BE2C (cell line): Measurements from ENCODE around the gene GABRD.

Experiments
- DNase-seq: peaks from one replicate; pipeline ENCODE4 v3.0.0-alpha.2; 2020
- H3K27me3 ChIP-seq: fragments of 250-450 bp; sonication (Bioruptor Pico); 2 replicates; pipeline ENCODE4 v1.5.1; 2020; ENCODE audit warnings: mild to moderate bottlenecking
- H3K36me3 ChIP-seq: fragments of 250-450 bp; sonication (Bioruptor Pico); 2 replicates; pipeline ENCODE4 v1.5.1; 2020; ENCODE audit warnings: mild to moderate bottlenecking
- H3K4me1 ChIP-seq: fragments of 250-450 bp; sonication (Bioruptor Pico); 2 replicates; pipeline ENCODE4 v1.5.1; 2020
- H3K4me3 ChIP-seq: 2 replicates; pipeline ENCODE4 v1.5.1; 2011; ENCODE audit warnings: low read depth, low read length
- H3K9me3 ChIP-seq: fragments of 250-450 bp; sonication (Bioruptor Pico); 2 replicates; pipeline ENCODE4 v1.5.1; 2020
- TF ChIP-seq, protein P1 (sequence below): IDR thresholded peaks from 2 replicates; pipeline ENCODE4 v1.5.1; 2012; ENCODE audit warnings: mild to moderate bottlenecking, low read depth, low read length

The GABRD gene

DNA sequence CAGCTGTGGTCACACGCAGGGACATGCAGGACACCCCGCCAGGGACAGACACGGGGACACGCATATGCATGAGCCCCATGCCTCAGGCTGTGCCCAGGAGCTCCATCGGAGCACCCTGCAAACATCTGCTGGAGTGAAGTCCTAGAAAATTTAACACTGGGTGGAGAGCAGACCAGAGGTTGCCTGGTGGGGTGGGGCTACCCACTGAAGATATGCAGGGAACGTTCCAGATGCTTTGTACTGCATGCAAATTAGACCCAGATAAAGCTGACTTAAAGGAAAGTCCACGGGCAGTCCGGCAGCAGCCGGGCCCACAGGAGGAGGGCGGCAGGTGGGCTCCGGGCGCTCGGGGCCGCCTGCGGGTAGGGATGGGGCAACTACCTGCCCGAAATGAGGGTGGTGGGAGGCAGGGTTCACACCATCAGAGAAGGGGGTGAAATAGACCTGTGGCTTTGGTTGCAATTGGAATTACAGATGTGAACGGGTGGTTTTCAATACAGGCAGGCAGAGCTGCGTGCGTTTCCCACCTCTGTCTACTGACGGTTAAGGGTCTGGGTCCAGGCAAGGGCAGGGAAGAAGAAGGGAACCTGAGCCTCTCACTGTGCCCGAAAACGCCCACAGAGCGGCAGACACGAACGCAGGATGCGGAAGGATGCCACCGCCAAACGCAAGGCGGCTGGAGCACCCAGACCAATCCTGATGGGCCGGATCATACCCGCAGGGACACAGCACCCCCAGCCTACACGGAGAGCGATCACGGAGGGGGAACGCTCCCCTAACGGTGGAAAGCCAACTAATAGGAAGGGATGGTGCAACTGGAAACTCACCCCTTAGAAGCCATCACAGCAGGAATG, 36.5 kb upstream of the GABRD start:
- Histone ChIP-seq H3K4me3 (no peak overlapping the region), H3K4me1 (no peaks in the 10 kb centered on the region), H3K27me3 (peaks cover 15% of the 10 kb centered on the region), H3K9me3 (no peaks in the 10 kb centered on the region; the same call in none of the 2 replicates), H3K36me3 (no peaks in the 10 kb centered on the region)
- TF ChIP-seq, protein P1, sequence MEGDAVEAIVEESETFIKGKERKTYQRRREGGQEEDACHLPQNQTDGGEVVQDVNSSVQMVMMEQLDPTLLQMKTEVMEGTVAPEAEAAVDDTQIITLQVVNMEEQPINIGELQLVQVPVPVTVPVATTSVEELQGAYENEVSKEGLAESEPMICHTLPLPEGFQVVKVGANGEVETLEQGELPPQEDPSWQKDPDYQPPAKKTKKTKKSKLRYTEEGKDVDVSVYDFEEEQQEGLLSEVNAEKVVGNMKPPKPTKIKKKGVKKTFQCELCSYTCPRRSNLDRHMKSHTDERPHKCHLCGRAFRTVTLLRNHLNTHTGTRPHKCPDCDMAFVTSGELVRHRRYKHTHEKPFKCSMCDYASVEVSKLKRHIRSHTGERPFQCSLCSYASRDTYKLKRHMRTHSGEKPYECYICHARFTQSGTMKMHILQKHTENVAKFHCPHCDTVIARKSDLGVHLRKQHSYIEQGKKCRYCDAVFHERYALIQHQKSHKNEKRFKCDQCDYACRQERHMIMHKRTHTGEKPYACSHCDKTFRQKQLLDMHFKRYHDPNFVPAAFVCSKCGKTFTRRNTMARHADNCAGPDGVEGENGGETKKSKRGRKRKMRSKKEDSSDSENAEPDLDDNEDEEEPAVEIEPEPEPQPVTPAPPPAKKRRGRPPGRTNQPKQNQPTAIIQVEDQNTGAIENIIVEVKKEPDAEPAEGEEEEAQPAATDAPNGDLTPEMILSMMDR: no peak
- no peak for DNase-seq

DNA sequence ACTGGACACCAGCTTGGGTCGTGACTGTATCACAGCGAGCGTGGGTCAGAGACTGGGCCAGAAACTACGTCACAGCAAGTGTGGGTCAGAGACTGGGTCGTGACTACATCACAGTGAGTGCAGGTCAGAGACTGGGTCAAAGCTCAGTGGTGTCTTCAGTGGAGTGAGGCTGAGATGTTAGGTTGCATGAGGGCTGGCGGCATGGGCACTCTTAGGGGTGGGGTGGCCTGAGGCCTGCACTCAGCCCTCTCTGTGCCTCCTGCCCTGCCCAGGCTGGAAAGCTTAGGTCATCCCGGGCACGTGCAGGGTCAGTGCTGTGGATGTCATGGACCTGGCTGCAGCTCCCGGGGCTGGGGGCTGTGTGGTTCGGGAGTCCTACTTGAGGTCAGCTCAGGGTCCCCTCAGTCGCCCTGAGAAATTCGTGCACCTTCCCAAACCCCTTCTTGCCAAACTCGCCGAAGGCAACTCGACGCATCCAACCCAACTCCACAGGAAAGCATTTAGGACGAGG, 34.5 kb upstream of the GABRD start:
- no peak for DNase-seq
- TF ChIP-seq, protein P1: no peak
- peaks cover 28% of the 10 kb centered on the region for H3K27me3 ChIP-seq
- H3K36me3 ChIP-seq: no peaks in the 10 kb centered on the region
- no peaks in the 10 kb centered on the region; the same call in none of the 2 replicates for H3K9me3 ChIP-seq
- no peaks in the 10 kb centered on the region for H3K4me1 ChIP-seq
- no peak overlapping the region for H3K4me3 ChIP-seq

DNA sequence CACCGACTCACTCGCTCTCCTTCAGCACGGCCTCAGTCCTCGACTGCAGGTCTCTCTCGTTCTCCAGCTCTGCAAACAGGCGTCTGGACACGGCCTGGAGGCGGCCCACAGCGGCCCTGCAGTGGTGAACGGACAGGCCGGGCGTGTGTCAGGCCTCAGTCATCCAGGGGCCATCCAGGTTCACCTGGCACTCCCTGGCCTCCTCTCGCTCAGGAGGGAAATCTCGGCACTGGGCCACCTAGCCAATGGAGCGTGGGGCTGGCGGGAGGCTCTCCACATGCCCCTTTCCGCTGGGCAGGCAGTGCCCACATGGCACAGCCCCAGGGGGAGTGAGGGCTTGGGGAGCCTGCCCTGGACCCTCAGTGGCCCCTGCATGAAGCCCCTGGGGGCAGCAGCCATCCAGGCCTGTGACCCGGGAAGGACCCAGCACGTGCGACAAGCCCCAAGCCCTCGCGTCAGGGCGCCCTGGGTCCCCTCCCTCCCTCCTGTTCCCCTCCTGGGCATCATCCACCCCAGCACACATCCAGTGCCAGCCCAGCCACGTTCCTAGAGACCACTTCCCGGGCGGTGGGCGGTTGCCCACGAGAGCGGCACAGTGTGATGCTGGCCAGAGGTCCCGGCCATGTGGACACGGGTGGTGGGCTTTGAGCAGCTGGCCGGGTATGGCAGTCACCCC, 33.6 kb upstream of the GABRD start:
- TF ChIP-seq, protein P1: no peak
- Histone ChIP-seq H3K4me1 (no peaks in the 10 kb centered on the region), H3K27me3 (peaks cover 32% of the 10 kb centered on the region), H3K9me3 (no peaks in the 10 kb centered on the region; the same call in none of the 2 replicates), H3K36me3 (no peaks in the 10 kb centered on the region), H3K4me3 (no peak overlapping the region)
- no peak for DNase-seq

DNA sequence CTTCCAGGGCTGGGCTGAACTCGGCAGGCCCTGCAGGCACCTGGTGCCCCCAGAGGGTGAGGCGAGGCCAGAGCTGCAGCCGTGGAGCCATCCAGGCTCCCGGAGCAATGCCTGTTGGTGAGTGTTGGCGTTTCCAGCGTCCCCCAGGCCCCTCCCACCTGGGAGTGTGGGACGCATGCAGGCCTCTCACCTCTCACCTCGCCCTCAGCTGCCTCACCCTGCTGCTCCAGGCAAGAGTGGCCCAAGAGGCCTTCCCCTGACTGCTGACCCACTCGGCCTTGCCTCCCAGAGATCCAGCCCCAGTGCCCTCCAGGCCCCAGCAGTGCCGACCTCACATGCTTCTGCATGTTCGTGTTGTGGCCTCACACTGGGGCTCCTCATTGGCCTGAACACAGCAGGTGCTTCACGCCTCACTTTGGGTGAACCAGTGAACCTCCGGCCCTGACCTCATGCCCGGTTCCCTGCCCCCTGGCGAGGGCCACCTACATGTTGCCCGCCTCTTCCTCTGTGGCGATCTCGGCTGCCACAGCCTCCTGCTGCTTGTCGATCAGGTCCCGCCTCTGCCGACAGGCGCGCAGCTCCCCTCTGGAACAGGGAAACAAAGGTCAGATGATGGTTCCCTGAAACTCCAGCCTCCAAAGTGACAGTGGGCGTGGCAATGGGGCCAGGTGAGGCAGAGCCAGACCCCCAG, 32.5 kb upstream of the GABRD start:
- TF ChIP-seq, protein P1: no peak
- Histone ChIP-seq H3K36me3 (no peaks in the 10 kb centered on the region), H3K27me3 (peaks cover 32% of the 10 kb centered on the region), H3K4me3 (no peak overlapping the region), H3K4me1 (no peaks in the 10 kb centered on the region), H3K9me3 (no peaks in the 10 kb centered on the region; the same call in none of the 2 replicates)
- no peak for DNase-seq

DNA sequence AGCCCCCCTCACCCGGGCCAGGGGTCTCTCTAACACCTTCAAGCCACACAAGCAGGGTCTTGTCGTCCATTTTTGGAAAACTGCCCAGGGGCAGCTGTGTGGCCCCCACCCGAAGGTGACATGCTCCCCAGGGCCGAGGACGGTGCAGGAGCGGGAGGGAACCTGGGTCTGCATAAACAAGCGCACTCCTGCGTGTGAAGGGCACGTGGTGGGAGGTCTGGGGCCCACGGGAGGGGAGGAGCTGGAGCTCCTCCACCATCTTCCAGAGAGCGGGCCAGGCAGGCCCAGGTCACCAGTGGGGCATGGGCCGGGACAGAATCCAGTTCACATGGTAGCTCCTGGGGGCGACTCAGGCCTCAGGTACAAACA, 32.0 kb upstream of the GABRD start:
- peaks cover 32% of the 10 kb centered on the region for H3K27me3 ChIP-seq

More for the DNA sequence above, 32.0 kb upstream of the GABRD start:
- H3K4me3 ChIP-seq: no peak overlapping the region
- no peaks in the 10 kb centered on the region; the same call in none of the 2 replicates for H3K9me3 ChIP-seq
- no peak for DNase-seq
- TF ChIP-seq, protein P1: no peak
- H3K4me1 ChIP-seq: no peaks in the 10 kb centered on the region
- no peaks in the 10 kb centered on the region for H3K36me3 ChIP-seq
